Measurements from ENCODE around the gene OVOL2. TPM values are rescaled to one million over a fixed set of nuclear protein-coding genes. Genes with fewer than 3 reads are reported as not detected.
"Not testable (repeated sequence)": the region's sequence is repeated elsewhere in the genome, so short reads cannot be mapped to it uniquely, and the experiment has no call there.

OVOL2 gene
- total RNA-seq (not detected), polyA plus RNA-seq (not detected)

- no peak for DNase-seq
- Histone ChIP-seq H3K4me3 (ENCODE audit: low read length) (no peak within 1 kb of the TSS), H3K27me3 (ENCODE audit: insufficient read depth, low read length, poor library complexity, severe bottlenecking) (peaks cover 24% of the 10 kb centered on the region), H3K9me3 (ENCODE audit: low read length) (no peaks in the 10 kb centered on the region), H3K36me3 (ENCODE audit: insufficient read depth, low read length) (no peaks in the 10 kb centered on the region), H3K4me1 (ENCODE audit: insufficient read depth, low read length) (no peaks in the 10 kb centered on the region), H3K27ac (ENCODE audit: low read depth, low read length) (no peak within 1 kb of the TSS)
- Mint-ChIP-seq H3K4me1 (peaks cover 7 to 11% (median 10%) of the 10 kb centered on the region in 3 donors), H3K36me3 (no peaks in the 10 kb centered on the region), H3K4me3 (peak within 1 kb of the TSS in 6 of 7 donors; percentile 8 to 66 (median 50)), H3K27me3 (peaks cover 46 to 67% of the 10 kb centered on the region in 2 donors), H3K27ac (no peak within 1 kb of the TSS), H3K9me3 (no peaks in the 10 kb centered on the region)
- ChIA-PET CTCF (no interaction called here), POLR2A (interaction anchor here (0.6 kb wide), 1 partner anchor 1952 kb away, joined by 5 read pairs; no protein-coding TSS in a partner anchor)
Observed at GRCh38 chr20:18057101-18057993, at the start of gene OVOL2. TSS of gene OVOL2 (minus strand) at chr20:18057916. CDS start at chr20:18057634, 282 bp downstream.

GRCh38 chr20:18103497-18103896, 45.8 kb upstream of the OVOL2 start:
- POLR2A ChIA-PET = no interaction called here
- no peak overlapping the region for H3K27ac Mint-ChIP-seq
- H3K9me3 Mint-ChIP-seq = peaks cover 0 to 4% (median 1%) of the 10 kb centered on the region in 5 donors
- H3K27me3 Mint-ChIP-seq = peaks cover 6 to 32% of the 10 kb centered on the region in 2 donors
- Histone ChIP-seq H3K36me3 (ENCODE audit: insufficient read depth, low read length) (no peaks in the 10 kb centered on the region), H3K27me3 (ENCODE audit: insufficient read depth, low read length, poor library complexity, severe bottlenecking) (peaks cover 4% of the 10 kb centered on the region), H3K9me3 (ENCODE audit: low read length) (no peaks in the 10 kb centered on the region), H3K27ac (ENCODE audit: low read depth, low read length) (no peak overlapping the region), H3K4me3 (ENCODE audit: low read length) (no peak overlapping the region), H3K4me1 (ENCODE audit: insufficient read depth, low read length) (no peaks in the 10 kb centered on the region)
- CTCF ChIA-PET = no interaction called here
- no peaks in the 10 kb centered on the region for H3K36me3 Mint-ChIP-seq
- no peak for DNase-seq
- H3K4me3 Mint-ChIP-seq = no peak overlapping the region
- H3K4me1 Mint-ChIP-seq = no peaks in the 10 kb centered on the region

GRCh38 chr20:18101125-18101810, 43.6 kb upstream of the OVOL2 start:
- Mint-ChIP-seq H3K27ac (no peak overlapping the region), H3K4me1 (no peaks in the 10 kb centered on the region), H3K4me3 (no peak overlapping the region), H3K27me3 (peaks cover 7 to 39% of the 10 kb centered on the region in 2 donors), H3K36me3 (no peaks in the 10 kb centered on the region), H3K9me3 (peaks cover 0 to 1% (median 0%) of the 10 kb centered on the region in 5 donors)
- Histone ChIP-seq H3K27me3 (ENCODE audit: insufficient read depth, low read length, poor library complexity, severe bottlenecking) (peaks cover 4% of the 10 kb centered on the region), H3K4me1 (ENCODE audit: insufficient read depth, low read length) (no peaks in the 10 kb centered on the region), H3K27ac (ENCODE audit: low read depth, low read length) (no peak overlapping the region), H3K36me3 (ENCODE audit: insufficient read depth, low read length) (no peaks in the 10 kb centered on the region), H3K9me3 (ENCODE audit: low read length) (no peaks in the 10 kb centered on the region), H3K4me3 (ENCODE audit: low read length) (no peak overlapping the region)
- CTCF ChIA-PET = no interaction called here
- POLR2A ChIA-PET = no interaction called here
- DNase-seq = no peak

GRCh38 chr20:18100569-18100968, 42.9 kb upstream of the OVOL2 start:
- POLR2A ChIA-PET; H3K36me3 Mint-ChIP-seq; H3K4me3 Mint-ChIP-seq; CTCF ChIA-PET; H3K27ac Mint-ChIP-seq; H3K9me3 ChIP-seq (ENCODE audit: low read length); H3K9me3 Mint-ChIP-seq; H3K36me3 ChIP-seq (ENCODE audit: insufficient read depth, low read length); H3K27ac ChIP-seq (ENCODE audit: low read depth, low read length); H3K4me1 ChIP-seq (ENCODE audit: insufficient read depth, low read length); H3K4me1 Mint-ChIP-seq; DNase-seq; H3K4me3 ChIP-seq (ENCODE audit: low read length); H3K27me3 ChIP-seq (ENCODE audit: insufficient read depth, low read length, poor library complexity, severe bottlenecking): not testable (repeated sequence)
- peaks cover 7 to 39% of the 10 kb centered on the region in 2 donors for H3K27me3 Mint-ChIP-seq

GRCh38 chr20:18094191-18094590, 36.5 kb upstream of the OVOL2 start:
- H3K27me3 ChIP-seq (ENCODE audit: insufficient read depth, low read length, poor library complexity, severe bottlenecking) = no peaks in the 10 kb centered on the region
- no peaks in the 10 kb centered on the region for H3K9me3 Mint-ChIP-seq
- H3K4me3 Mint-ChIP-seq = no peak overlapping the region
- no peak overlapping the region for H3K4me3 ChIP-seq (ENCODE audit: low read length)
- H3K36me3 Mint-ChIP-seq = no peaks in the 10 kb centered on the region
- H3K9me3 ChIP-seq (ENCODE audit: low read length) = no peaks in the 10 kb centered on the region
- H3K27ac Mint-ChIP-seq = no peak overlapping the region
- DNase-seq = no peak
- H3K4me1 ChIP-seq (ENCODE audit: insufficient read depth, low read length) = no peaks in the 10 kb centered on the region
- H3K27ac ChIP-seq (ENCODE audit: low read depth, low read length) = no peak overlapping the region
- POLR2A ChIA-PET = no interaction called here
- H3K36me3 ChIP-seq (ENCODE audit: insufficient read depth, low read length) = no peaks in the 10 kb centered on the region
- CTCF ChIA-PET = no interaction called here
- peaks cover 10 to 35% of the 10 kb centered on the region in 2 donors for H3K27me3 Mint-ChIP-seq
- H3K4me1 Mint-ChIP-seq = no peaks in the 10 kb centered on the region

- Histone ChIP-seq H3K9me3 (ENCODE audit: low read length) (no peaks in the 10 kb centered on the region), H3K27ac (ENCODE audit: low read depth, low read length) (no peak overlapping the region), H3K36me3 (ENCODE audit: insufficient read depth, low read length) (no peaks in the 10 kb centered on the region), H3K4me1 (ENCODE audit: insufficient read depth, low read length) (no peaks in the 10 kb centered on the region), H3K27me3 (ENCODE audit: insufficient read depth, low read length, poor library complexity, severe bottlenecking) (no peaks in the 10 kb centered on the region), H3K4me3 (ENCODE audit: low read length) (no peak overlapping the region)
- no peaks in the 10 kb centered on the region for H3K36me3 Mint-ChIP-seq
- no peaks in the 10 kb centered on the region for H3K4me1 Mint-ChIP-seq
- no peak overlapping the region for H3K27ac Mint-ChIP-seq
- no peak for DNase-seq
- POLR2A ChIA-PET = no interaction called here
- no peak overlapping the region for H3K4me3 Mint-ChIP-seq
- CTCF ChIA-PET = no interaction called here
- peaks cover 9 to 31% of the 10 kb centered on the region in 2 donors for H3K27me3 Mint-ChIP-seq
- no peaks in the 10 kb centered on the region for H3K9me3 Mint-ChIP-seq
Observed at GRCh38 chr20:18093388-18093787, 35.7 kb upstream of the OVOL2 start.

GRCh38 chr20:18092890-18093289, 35.2 kb upstream of the OVOL2 start:
- Histone ChIP-seq H3K4me1 (ENCODE audit: insufficient read depth, low read length) (no peaks in the 10 kb centered on the region), H3K36me3 (ENCODE audit: insufficient read depth, low read length) (no peaks in the 10 kb centered on the region), H3K4me3 (ENCODE audit: low read length) (no peak overlapping the region), H3K27me3 (ENCODE audit: insufficient read depth, low read length, poor library complexity, severe bottlenecking) (no peaks in the 10 kb centered on the region), H3K27ac (ENCODE audit: low read depth, low read length) (no peak overlapping the region), H3K9me3 (ENCODE audit: low read length) (no peaks in the 10 kb centered on the region)
- H3K36me3 Mint-ChIP-seq = no peaks in the 10 kb centered on the region
- H3K4me1 Mint-ChIP-seq = no peaks in the 10 kb centered on the region
- POLR2A ChIA-PET = no interaction called here
- H3K9me3 Mint-ChIP-seq = no peaks in the 10 kb centered on the region
- H3K27ac Mint-ChIP-seq = no peak overlapping the region
- no peak for DNase-seq
- CTCF ChIA-PET = no interaction called here
- no peak overlapping the region for H3K4me3 Mint-ChIP-seq
- peaks cover 8 to 27% of the 10 kb centered on the region in 2 donors for H3K27me3 Mint-ChIP-seq

GRCh38 chr20:18091623-18092022, 33.9 kb upstream of the OVOL2 start:
- Mint-ChIP-seq H3K9me3 (no peaks in the 10 kb centered on the region), H3K4me1 (no peaks in the 10 kb centered on the region), H3K27ac (no peak overlapping the region), H3K27me3 (peaks cover 10 to 28% of the 10 kb centered on the region in 2 donors), H3K36me3 (no peaks in the 10 kb centered on the region), H3K4me3 (no peak overlapping the region)
- no peaks in the 10 kb centered on the region for H3K36me3 ChIP-seq (ENCODE audit: insufficient read depth, low read length)
- no peak for DNase-seq
- no peaks in the 10 kb centered on the region for H3K4me1 ChIP-seq (ENCODE audit: insufficient read depth, low read length)
- ChIA-PET CTCF (no interaction called here), POLR2A (no interaction called here)
- no peak overlapping the region for H3K27ac ChIP-seq (ENCODE audit: low read depth, low read length)
- no peaks in the 10 kb centered on the region for H3K27me3 ChIP-seq (ENCODE audit: insufficient read depth, low read length, poor library complexity, severe bottlenecking)
- H3K4me3 ChIP-seq (ENCODE audit: low read length) = no peak overlapping the region
- H3K9me3 ChIP-seq (ENCODE audit: low read length) = no peaks in the 10 kb centered on the region

All from CD8-positive, alpha-beta memory T cell (primary cell).